NCI-H69 (cell line): ENCODE results near the gene MEF2D.

Source experiments
- DNase-seq: peaks from one replicate; lab custom pipeline; 2025; lab: John Stamatoyannopoulos, UW

Gene MEF2D

DNA sequence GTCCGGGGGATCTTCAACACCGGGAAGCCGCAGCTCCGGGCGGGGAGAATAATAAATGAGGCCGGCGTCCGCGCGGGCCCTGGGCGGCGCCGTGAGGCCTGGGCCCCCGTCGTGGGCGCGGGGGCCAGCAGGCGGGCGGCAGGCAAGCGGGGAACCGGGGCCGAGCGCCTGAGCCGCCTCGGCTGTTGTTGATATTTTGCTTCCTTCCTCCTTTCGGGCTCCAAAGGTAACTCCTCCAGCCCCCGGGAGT, at the start of gene MEF2D:
Gene MEF2D (minus strand): TSS at position 233 of the 250 bp plus-strand sequence. CDS start 17,483 bp downstream, outside the sequence.
- DNase-seq = no peak

DNA sequence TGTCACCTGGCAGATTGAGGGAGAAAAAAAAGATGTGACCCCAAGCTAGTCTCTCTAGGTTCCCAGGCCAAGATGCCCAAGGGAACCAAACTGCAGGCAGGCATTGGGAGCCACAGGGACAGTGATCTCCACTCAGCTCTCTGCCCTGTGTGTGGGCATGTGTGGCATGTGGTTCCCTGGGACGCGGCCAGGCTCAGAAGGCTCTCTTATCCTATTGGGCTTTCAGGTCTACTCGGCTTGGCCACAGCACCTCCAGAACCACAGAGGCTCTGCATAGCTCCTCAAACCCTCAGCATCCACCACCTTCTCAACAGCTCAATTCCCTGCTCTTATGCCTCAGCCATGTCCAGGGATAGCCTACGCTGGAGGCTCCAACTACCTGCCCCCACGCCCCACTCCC, 49.8 kb upstream of the MEF2D start:
- DNase-seq = no peak

DNA sequence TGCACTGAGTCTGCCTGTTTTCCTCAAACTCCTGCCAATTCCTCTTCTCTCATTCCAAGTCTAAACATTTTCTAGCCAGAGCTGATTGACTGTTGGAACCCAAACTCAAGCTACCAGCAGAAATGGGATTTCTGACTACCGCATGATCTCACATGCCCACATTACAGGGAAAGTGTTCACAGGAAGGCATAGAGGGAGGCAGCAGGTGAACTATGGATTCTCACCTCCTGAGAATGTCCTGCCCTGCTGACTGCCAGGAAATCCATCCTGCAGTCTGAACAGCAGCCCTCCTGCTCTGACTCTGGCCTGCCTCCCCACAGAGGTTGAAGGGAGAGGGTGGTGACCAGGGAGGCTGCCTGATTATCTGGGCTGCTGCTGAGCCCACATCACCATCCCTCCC, 49.3 kb upstream of the MEF2D start:
- DNase-seq = no peak

DNA sequence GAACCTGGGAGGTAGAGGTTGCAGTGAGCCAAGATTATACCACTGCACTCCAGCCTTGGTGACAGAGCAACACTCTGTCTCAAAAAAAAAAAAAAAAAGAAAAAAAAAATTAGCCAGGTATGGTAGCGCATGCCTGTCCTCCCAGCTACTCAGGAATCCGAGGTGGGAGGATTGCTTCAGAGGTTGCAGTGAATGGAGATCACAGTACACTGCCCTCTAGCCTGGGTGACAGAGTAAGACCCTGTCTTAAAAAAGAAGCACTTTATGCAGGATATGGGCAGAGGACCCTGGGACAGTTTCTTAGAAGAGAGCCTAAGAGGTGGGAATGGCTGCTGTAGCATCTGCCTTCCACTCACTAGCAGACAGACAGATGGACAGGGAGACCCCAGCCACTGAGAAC, 48.8 kb upstream of the MEF2D start:
- no peak for DNase-seq

DNA sequence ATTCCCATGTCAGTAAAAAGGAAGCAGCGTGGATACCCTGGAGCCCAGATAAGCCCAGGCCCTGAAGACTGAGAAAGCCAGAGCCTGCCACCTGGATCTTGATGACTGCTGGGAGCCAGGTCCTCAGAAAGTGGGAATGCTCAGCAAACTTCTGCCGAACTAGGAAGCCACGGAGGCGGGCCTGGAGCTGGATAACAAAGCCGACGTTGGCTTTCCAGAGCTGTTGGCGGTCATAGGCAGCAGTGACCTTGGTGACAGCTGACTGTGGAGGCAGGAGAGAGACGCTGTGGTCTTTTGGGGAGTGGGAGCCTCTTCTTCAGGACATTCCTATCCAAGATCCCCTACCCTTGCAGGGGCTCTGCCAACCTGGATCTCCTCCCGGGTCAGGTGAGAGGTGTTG, 47.4 kb upstream of the MEF2D start:
- no peak for DNase-seq

DNA sequence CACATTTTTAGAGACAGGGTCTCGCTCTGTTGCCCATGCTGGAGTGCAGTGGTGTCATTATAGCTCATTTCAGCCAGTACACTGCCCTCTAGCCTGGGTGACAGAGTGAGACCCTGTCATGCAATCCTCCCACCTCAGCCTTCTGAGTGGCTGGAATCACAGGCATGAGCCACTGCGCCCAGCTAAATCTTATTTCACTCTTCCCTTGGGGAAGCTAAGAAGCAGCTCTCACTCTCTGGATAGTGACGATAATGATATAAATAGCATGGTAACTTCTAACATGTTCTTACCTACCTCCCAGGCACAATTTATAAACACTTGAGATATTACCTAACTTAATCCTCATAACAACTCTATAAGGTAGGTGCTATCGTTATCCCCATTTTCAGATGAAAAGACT, 46.9 kb upstream of the MEF2D start:
- DNase-seq = no peak

DNA sequence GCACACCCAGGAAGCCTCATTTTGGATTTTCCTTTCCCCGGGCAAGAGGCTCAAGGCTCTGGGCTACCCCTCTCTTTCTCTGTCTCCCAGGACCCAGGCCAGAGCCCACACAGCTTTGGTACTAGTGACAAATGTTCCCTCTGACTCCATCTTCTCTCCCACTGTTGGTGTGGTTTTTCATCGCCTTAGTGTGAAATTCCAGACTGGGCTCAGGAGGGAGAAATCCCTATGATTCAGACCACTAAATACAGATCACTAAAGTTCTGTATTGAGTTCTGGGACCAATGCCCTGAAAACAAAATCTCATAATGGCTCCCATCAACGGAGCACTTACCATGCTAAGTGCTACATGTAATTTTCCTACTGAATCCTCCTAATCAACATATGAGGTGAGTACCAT, 45.7 kb upstream of the MEF2D start:
- no peak for DNase-seq

DNA sequence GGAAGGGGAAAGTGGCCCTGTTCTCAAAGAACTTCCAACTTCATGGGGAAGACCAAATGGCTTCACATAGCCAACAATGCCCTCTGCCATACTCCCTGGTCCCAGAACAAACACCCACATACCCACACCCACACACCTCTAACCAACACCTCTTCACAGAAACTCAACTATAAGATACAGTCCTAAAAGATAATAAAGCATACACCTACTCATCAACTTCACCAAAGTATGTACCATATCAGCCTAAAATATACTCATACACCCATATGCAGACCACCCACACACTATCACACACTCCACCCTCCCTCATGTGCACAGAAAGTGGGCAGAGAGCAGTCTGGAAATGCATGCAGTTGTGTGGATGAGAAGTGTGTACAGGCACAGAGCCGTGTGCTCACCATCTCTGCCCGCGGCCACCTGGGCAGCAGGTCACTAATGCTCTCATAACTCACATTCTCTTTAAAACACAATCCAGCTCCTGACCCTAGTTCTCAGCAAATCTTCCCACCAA, 44.1 kb upstream of the MEF2D start:
- DNase-seq = no peak

DNA sequence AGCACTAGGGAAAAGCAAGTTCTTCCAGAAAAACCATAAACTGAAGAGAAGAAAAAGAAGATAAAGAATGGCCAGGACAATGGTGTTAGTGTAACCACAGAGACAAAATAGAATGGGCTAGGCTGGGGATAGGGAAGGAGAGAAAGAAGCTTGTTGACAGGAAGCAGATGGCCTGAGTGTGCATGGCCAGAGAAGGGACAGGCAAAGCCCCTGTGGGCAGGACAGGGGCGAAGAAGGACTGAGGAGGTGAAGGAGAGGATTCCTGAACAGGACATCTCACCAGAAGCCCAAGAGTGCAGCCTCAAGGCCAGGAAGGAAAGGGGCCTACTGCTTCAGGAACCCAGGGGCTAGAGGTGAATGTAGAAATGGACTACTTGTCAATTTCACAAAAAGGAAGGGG, 42.5 kb upstream of the MEF2D start:
- no peak for DNase-seq

DNA sequence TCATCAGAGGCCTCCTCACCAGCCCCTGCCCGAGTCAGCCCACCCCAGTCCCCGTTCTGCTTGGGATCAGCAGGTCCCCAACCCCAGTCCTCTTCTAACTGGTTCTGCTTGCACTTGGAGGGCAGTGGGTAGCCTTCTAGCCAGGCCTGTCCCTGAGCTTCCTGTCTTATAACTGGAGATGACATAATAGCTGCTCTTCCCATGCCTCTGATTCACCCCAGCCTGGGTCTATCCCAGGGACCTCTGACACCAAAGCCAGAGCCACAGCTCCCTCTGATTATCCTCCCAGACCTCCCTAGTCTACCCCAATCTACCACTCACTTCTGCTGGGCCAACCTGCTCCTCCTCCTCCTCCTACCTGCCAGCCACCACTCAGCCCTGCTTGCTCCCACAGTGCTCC, 40.4 kb upstream of the MEF2D start:
- no peak for DNase-seq

DNA sequence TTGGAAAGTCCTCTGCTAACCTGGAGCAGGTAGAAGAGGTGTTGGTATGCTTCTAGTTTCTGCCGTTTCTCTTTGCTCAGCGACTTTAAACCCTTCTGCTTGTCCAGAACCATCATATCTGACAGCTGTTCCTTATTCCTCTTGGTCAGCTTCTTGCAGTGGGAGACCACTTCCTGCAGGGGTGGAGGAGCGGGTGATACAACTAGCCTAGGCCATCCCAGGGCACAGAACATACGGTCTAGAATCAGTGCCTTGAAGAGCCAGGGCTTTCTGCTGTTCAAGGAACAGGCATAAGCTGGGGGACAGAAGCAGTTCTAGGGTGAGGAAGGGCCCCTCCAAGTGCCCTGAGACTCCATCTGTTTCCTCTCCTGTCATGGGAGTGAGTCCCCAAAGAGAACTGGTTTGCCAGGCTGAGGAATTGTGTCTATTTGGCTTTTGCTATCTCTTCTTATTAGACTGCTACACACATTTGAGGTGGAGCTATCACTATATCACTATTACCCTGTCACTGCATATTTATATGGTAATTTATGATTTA, 39.3 kb upstream of the MEF2D start:
- DNase-seq = no peak

DNA sequence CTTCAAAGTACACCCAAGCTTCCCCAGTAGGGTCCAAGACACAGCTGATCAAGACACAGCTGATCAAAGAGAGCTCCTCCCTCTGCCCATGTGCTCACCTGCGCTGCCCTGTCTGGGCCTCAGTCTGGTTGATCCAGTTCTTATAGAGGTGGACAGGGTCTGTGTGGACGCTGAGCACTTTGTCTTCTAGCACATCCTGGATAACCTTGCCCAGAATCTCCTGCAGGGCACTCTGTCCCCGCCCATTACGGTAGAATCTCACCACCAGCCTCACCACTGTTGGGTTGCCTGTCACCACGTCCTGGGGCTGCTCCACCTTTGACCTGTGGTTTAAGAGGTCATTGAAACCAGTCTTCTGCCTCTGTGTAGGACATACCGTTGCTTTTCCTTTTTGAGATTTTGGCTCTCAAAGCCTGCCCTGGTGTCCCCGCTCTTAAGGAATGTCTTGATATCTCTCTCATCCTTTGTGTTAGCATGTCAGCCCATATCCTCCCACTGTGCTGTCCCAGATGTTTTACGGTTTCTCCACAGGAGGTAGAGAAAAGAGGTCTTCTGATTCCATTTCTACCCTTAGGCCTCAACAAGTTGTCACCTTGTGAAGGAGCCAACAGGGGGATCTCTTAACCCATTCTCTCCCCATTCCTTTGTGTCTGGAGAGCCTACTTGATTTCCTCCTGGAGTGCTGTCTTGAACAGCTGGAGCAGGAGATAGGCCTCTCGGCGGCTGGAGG, 38.3 kb upstream of the MEF2D start:
- no peak for DNase-seq

DNA sequence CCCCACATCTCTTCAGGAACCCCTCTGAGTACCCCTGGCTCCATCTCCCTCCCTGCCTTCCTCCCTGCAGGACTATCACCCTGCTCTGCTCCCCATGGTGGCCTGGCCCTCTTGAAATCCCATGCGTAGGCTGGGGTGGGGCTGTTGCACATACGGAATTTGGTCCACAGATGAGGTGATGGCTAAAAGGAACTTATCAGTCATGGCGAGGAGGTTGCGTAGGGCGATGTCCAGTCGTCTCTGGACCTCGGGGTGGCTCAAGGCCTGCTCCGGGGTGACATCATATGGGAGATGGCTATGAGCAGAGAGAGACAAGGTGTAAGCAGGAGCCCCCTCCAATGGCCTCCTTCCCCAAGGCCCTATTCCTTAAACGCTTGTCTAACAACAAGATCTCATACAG, 36.5 kb upstream of the MEF2D start:
- DNase-seq = no peak

DNA sequence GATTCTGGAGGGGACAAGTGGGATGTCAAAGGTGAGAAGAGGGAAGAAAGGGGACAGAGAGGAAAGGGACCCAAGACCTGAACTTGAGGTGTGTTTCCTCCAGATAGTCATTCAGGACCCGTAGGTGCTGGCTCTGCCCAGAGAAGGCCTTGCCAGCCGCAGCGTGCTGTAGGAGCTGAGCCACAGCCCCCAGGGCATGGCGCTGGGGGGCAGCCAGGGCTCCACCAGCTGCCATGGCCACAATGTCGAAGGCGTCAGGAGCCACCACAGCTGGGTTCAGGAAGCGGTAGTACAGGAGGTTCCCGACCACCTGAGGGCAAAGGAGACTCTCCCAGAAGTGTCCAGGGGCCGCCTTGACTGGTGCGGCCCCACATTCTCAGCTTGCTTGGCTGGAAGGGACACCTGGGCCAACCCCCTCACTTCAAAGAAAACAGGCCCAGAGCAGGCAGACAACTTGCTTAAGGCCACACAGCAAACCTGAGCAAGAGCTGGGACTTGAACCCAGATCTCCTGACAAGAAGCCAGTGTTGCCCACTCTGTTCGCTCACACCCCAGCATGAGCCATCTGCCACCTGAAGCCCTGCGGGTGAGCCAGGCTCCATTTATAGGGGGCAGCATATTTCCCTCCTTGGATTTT, 34.0 kb upstream of the MEF2D start:
- no peak for DNase-seq

DNA sequence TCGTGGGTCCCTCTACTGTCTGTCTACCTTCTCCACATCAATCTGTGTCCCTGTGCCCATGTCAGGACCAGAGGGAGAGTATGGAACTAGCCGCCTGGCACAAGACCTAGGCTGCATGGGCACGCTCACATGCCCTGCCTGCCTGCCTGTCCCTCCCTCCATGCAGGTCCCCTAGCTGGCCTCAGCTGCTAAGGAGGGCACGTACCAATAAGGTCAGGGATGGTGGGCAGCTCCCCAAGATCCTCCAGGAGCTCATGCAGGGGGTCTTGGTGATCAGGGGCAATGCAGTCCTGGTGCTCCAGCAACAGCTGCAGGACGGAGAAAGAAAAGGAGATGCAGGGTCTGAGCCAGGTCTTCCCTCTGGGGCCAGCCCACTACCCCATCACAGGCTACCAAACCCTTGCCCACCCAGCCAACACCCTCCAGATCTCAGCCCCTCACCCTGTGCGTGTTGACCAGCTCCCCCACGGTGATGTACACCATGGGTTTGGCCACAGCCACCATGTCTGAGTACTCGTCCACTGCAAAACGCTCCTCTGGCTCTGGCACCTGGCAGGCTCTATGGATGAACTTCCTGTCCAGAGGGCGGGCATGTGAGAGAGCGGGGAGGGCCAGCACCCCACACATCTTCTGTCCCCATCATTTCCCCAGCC, 33.1 kb upstream of the MEF2D start:
- no peak for DNase-seq

DNA sequence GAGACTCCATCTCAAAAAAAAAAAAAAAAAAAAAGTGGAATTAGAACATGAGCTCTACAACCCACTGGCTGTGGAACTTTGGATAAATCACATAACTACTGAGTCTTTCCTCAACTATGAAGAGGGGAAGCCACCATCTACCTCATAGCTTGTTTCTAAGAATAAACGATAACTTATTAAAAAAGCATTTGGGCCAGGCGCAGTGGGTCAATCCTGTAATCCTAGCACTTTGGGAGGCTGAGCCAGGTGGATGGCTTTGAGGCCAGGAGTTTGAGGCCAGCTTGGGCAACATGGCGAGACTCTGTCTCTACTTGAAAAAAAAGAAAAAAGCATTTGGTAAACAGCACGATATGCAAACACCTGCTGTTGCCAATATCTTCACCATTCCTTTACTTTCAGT, 31.8 kb upstream of the MEF2D start:
- DNase-seq = no peak

DNA sequence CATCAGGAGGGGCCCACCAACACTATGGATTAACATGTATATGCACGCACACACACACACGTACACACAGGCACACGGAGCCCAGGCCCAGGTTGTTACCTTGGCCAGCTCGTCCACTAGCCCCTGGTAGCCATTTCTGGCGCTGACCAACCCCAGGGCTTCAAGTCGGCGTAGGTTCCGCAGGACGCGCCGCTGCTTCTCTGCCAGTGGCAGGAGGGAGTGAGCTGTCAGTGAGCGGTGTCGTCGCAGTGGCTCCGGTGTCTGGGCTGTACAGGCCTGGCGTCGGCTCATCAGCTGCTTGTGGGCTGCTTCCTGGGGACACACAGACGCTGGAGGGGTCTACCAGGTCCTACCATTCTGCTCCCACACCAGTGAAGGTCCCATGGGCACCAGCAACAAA, 29.4 kb upstream of the MEF2D start:
- DNase-seq = no peak

DNA sequence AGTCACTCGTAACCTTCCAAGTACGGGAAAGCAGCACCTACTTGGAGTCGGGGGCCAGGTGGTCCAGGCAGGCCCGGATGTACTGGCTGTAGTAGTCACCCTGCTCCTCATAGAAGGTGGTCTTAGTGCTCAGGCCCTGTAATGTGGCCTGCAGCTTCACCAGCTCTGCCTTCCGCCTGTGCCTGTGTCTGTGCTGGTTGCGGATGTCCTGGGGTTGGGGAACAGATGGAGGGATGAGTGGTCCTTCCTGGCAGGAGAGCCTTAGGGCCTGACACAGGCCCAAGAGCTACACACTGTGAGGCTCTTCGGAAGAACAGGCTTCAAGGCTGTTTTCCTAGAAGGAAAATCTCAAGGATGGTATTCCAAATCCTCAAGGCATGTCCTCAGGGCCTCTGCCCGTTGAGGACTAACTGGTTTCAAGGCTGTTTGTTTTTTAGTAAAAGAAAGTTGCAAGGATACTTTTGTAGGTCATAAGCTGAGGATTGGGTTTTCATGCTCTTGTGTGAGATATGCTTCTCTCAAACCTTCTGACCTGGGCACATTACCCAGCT, 28.4 kb upstream of the MEF2D start:
- DNase-seq = no peak

DNA sequence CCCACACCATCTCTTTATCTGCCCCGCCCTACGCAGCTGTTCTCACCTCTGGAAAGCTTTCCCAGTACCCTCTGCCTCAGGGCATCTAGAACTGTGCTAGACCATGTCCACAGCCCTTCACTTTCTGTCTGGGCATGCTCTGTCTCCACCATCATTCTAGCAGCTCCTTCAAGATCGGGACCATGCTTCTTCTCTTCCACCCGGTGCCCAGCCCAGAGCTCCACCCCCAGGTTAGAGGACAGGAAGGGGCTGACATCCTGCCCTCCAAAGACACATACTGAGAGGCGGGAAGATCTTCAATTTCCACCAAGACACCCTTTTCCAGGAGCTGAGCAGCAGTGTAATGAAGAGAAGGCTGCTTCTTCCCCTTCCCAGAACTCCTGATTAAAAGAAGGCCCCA, 27.7 kb upstream of the MEF2D start:
- no peak for DNase-seq

DNA sequence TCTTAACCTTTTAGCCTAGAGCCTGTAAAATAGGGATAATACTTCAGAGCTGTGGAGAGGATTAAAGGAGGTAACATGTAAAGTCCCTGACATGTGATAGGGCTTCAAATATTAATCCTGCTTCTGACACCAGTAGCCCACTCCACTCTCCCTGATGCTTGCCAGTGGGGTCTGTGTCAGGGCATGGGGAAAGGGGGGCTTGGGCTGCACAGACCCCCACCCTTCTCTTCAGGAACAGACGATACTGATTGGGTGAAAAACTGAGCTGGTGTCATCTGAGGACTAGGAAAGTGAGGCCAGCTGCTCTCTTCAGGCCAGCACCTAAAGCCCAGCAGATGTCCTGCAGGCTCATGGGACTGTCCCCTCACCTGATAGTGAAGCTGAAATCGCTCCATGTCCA, 27.0 kb upstream of the MEF2D start:
- DNase-seq = no peak

DNA sequence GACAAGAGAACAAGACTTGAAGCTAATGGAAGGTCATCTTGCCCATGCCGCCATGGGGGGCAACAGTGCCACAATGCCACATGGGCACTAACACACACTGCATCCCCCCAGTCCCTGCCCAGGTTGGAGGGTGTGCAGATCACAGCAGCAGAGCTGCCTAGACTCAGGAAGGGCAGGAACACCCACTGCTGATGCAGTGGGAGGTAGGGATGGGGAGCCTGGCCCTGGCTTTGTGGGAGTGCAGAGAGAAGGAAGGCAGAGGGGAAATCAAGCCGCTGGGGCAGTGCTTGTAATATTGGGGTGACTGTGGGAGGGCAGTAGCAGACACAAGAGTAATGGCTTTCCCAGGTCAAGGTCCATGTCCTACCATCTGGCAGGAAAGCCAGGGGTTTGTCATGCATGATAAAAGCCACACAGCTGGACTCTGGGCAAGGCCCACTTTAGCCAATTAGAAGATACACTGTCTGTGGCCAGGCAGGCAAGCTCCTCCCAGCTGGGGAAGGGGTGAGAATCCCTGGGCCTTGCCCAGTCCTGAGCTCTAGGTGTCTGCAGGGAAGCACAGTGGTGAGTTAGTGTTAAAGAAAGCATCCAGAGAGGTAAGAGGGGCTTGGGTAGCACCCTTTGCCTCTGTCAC, 25.4 kb upstream of the MEF2D start:
- peak; percentile 17 for DNase-seq

DNA sequence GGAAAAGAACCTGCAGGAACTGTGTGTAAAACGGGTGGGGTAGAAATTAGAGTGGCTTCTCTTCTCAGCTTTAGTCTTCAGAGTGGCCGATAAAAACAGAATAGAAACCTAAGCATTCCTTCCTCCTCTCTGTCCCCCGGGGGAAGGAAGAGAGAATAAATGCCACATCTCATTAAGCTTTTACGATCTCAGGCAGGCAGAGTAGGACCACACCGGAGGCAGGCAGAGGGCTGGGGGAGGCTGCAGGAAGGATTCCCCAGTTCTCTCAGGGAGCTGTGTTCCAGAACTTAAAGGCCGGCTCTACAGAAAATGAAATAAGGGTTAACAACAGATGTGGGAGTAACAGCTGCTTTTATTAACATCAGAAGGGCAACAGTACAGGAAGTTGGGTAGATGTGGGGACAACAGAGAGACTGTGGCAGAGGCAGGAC, 24.5 kb upstream of the MEF2D start:
- DNase-seq = no peak

DNA sequence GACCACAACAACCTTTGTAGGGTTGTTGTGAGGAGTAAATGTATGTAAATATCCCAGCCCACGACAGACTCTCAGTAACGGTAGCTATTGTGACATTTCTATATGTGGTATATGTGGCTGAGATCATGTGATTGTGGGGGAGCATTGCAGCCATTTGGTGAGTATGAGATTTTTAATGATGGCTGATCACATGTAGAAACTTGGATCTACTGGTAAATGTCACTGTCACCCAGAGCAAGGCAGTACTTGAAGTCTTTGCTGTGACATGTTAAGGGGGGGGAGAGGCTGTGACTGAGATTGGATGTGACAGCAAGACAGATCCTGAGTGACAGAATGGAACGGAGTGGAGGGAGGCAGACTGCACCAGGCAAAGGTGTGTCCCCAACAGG, 23.9 kb upstream of the MEF2D start:
- DNase-seq = no peak
